H1 (cell line): ENCODE data around the gene SIX5. TPM values are rescaled to one million over a fixed set of nuclear protein-coding genes. Genes with fewer than 3 reads are reported as not detected.
"Not testable (repeated sequence)": the region's sequence is repeated elsewhere in the genome, so short reads cannot be mapped to it uniquely, and the experiment has no call there.

Experiments
- CTCF ChIA-PET: fragments of 300-600 bp; sonication (Branson Sonifier 250); formaldehyde crosslinking; loops from one replicate; lab custom pipeline; 2021; ENCODE audit not compliant: partially characterized antibody; lab: Charles Lee
- POLR2A ChIA-PET: fragments of 300-600 bp; sonication (Branson Sonifier 250); formaldehyde crosslinking; loops from one replicate; lab custom pipeline; 2021; ENCODE audit warnings: inconsistent platforms; ENCODE audit not compliant: partially characterized antibody; lab: Charles Lee
- DNase-seq, 2 experiments: peaks; one replicate each; pipeline versions ENCODE4 v3.0.0 to v3.0.0-alpha.2; 2010 to 2022; ENCODE audit warnings: low spot score in 2 of 2, low read depth in 1 of 2, mixed read lengths in 1 of 2
- FAIRE-seq: peaks from 2 replicates; lab custom pipeline; 2011; peaks lifted over from hg19 to GRCh38; lab: Jason Lieb, UNC
- H2AFZ ChIP-seq: 2 replicates; pipeline ENCODE4 v1.8.1; 2012; ENCODE audit warnings: low read length, inconsistent platforms
- H2AK5ac ChIP-seq: 2 replicates; pipeline ENCODE4 v1.6.1; 2013; ENCODE audit warnings: low read depth, low read length
- H2BK120ac ChIP-seq: replicated peaks from 2 replicates; pipeline ENCODE3; 2013; ENCODE audit warnings: low read depth, low read length, inconsistent platforms
- H2BK12ac ChIP-seq: 2 replicates; pipeline ENCODE4 v1.6.1; 2013; ENCODE audit warnings: low read depth, low read length
- H2BK15ac ChIP-seq: 2 replicates; pipeline ENCODE4 v1.6.1; 2013; ENCODE audit warnings: low read length
- H2BK20ac ChIP-seq: 2 replicates; pipeline ENCODE4 v1.6.1; 2013; ENCODE audit warnings: low read length
- H2BK5ac ChIP-seq: 2 replicates; pipeline ENCODE4 v1.6.1; 2013; ENCODE audit warnings: low read depth, low read length
- H3K14ac ChIP-seq: 2 replicates; pipeline ENCODE4 v1.6.1; 2013; ENCODE audit warnings: inconsistent platforms; ENCODE audit not compliant: insufficient read length
- H3K18ac ChIP-seq: 2 replicates; pipeline ENCODE4 v1.6.1; 2013; ENCODE audit warnings: low read length; ENCODE audit errors: extremely low read depth
- H3K23ac ChIP-seq: 2 replicates; pipeline ENCODE4 v1.6.1; 2013; ENCODE audit warnings: inconsistent platforms; ENCODE audit not compliant: insufficient read length
- H3K23me2 ChIP-seq: 2 replicates; pipeline ENCODE4 v1.6.1; 2013; ENCODE audit warnings: low read depth, low read length
- H3K27ac ChIP-seq: 2 replicates; pipeline ENCODE4 v1.6.1; 2011; ENCODE audit warnings: low read depth, low read length, inconsistent platforms
- H3K27me3 ChIP-seq, 4 experiments: replicated peaks in 1 of 4; 1 replicate in 1 of 4; 2 replicates in 3 of 4; pipeline versions ENCODE4 v1.6.1 to v1.8.1; 2011 to 2013; ENCODE audit warnings: low read length in 3 of 4, mild to moderate bottlenecking in 3 of 4, inconsistent platforms in 2 of 4, mixed read lengths in 2 of 4, moderate library complexity in 1 of 4; ENCODE audit not compliant: control insufficient read depth in 3 of 4, insufficient read depth in 3 of 4; ENCODE audit errors: extremely low read depth in 1 of 4
- H3K36me3 ChIP-seq, 4 experiments: 2 replicates each; pipeline versions ENCODE4 v1.6.1 to v1.8.1; 2011 to 2013; ENCODE audit warnings: mild to moderate bottlenecking in 4 of 4, low read length in 3 of 4, moderate library complexity in 2 of 4, control low read depth in 1 of 4, inconsistent platforms in 1 of 4; ENCODE audit not compliant: insufficient read depth in 4 of 4, control insufficient read depth in 2 of 4
- H3K4ac ChIP-seq: replicated peaks from 2 replicates; pipeline ENCODE3; 2013; ENCODE audit warnings: low read length, low read depth, mixed read lengths, inconsistent platforms; ENCODE audit not compliant: insufficient read length
- H3K4me1 ChIP-seq, 4 experiments: replicated peaks in 1 of 4; 1 replicate in 1 of 4; 2 replicates in 3 of 4; pipeline versions ENCODE4 v1.6.1 to v1.8.1; 2011 to 2013; ENCODE audit warnings: low read length in 3 of 4, inconsistent platforms in 2 of 4, mixed read lengths in 1 of 4; ENCODE audit not compliant: insufficient read depth in 4 of 4, control insufficient read depth in 3 of 4
- H3K4me2 ChIP-seq, 2 experiments: 2 replicates each; pipeline versions ENCODE4 v1.6.1 to v1.8.1; 2011 to 2013; ENCODE audit warnings: low read depth in 2 of 2, low read length in 2 of 2, control low read depth in 1 of 2, inconsistent platforms in 1 of 2, mild to moderate bottlenecking in 1 of 2; ENCODE audit not compliant: insufficient read depth in 1 of 2
- H3K4me3 ChIP-seq, 4 experiments: fragments of 200-600, 300-600 bp in 1 of 4; sonication (generic), shearing (Covaris generic), sonication (Bioruptor Twin) in 1 of 4; 2 replicates each; pipeline versions ENCODE4 v1.5.1 to v1.8.1; 2011 to 2016; ENCODE audit warnings: low read length in 4 of 4, low read depth in 3 of 4, control low read depth in 2 of 4, inconsistent platforms in 2 of 4, mild to moderate bottlenecking in 2 of 4, mixed read lengths in 1 of 4, moderate library complexity in 1 of 4; ENCODE audit not compliant: insufficient read depth in 2 of 4; ENCODE audit errors: extremely low read depth in 1 of 4
- H3K56ac ChIP-seq: replicated peaks from 2 replicates; pipeline ENCODE3; 2013; ENCODE audit warnings: low read depth, mild to moderate bottlenecking, mixed read lengths, low read length, inconsistent platforms; ENCODE audit not compliant: insufficient read length
- H3K79me1 ChIP-seq: 2 replicates; pipeline ENCODE4 v1.6.1; 2013; ENCODE audit warnings: low read depth, low read length, control low read depth
- H3K79me2 ChIP-seq, 2 experiments: 2 replicates each; pipeline versions ENCODE4 v1.6.1 to v1.8.1; 2012 to 2013; ENCODE audit warnings: low read length in 2 of 2, mild to moderate bottlenecking in 2 of 2, inconsistent platforms in 1 of 2; ENCODE audit not compliant: insufficient read depth in 2 of 2, control insufficient read depth in 1 of 2
- H3K9ac ChIP-seq, 4 experiments: replicated peaks in 1 of 4; 1 replicate in 1 of 4; 2 replicates in 3 of 4; pipeline versions ENCODE4 v1.6.1 to v1.8.1; 2011 to 2013; ENCODE audit warnings: low read depth in 3 of 4, low read length in 3 of 4, control low read depth in 2 of 4, mild to moderate bottlenecking in 2 of 4, moderate library complexity in 2 of 4, inconsistent platforms in 1 of 4; ENCODE audit errors: extremely low read depth in 1 of 4
- H3K9me3 ChIP-seq, 2 experiments: 2 replicates each; pipeline versions ENCODE4 v1.6.1 to v1.8.1; 2012 to 2013; ENCODE audit warnings: mild to moderate bottlenecking in 2 of 2, moderate library complexity in 2 of 2, control low read depth in 1 of 2, inconsistent platforms in 1 of 2, low read depth in 1 of 2, low read length in 1 of 2, mixed read lengths in 1 of 2; ENCODE audit not compliant: insufficient read depth in 2 of 2
- H4K20me1 ChIP-seq, 2 experiments: replicated peaks in 1 of 2; 2 replicates each; pipeline versions ENCODE3 to v1.8.1; 2011 to 2013; ENCODE audit warnings: inconsistent platforms in 2 of 2, low read length in 2 of 2, mild to moderate bottlenecking in 1 of 2; ENCODE audit not compliant: insufficient read depth in 2 of 2, control insufficient read depth in 1 of 2
- H4K5ac ChIP-seq: 2 replicates; pipeline ENCODE4 v1.6.1; 2013; ENCODE audit warnings: low read length, low read depth, mixed read lengths, inconsistent platforms; ENCODE audit not compliant: insufficient read length
- H4K8ac ChIP-seq: 2 replicates; pipeline ENCODE4 v1.8.0; 2013; ENCODE audit warnings: mild to moderate bottlenecking, moderate library complexity, low read length, inconsistent platforms; ENCODE audit not compliant: insufficient read depth; ENCODE audit errors: extremely low read depth
- H4K91ac ChIP-seq: replicated peaks from 2 replicates; pipeline ENCODE3; 2013; ENCODE audit warnings: low read length, mixed read lengths, inconsistent platforms; ENCODE audit not compliant: insufficient read length
- WGBS, 2 experiments: shearing (Covaris generic) in 1 of 2; methylation state at CpG; one replicate each; pipeline versions ENCODE4 v1.1.6 to v1.1.7; 2013 to 2015; ENCODE audit warnings: low lambda C conversion rate in 2 of 2, mixed read lengths in 2 of 2, inconsistent platforms in 1 of 2, low coverage in 1 of 2, missing lambda C conversion rate in 1 of 2; ENCODE audit not compliant: insufficient replicate concordance in 2 of 2, insufficient coverage in 1 of 2, insufficient read length in 1 of 2; ENCODE audit errors: extremely low coverage in 1 of 2, missing lambda C conversion rate in 1 of 2; 5-methylcytosine and 5-hydroxymethylcytosine counted together
- polyA plus RNA-seq, 7 experiments: library from polyadenylated mRNA; depleted of rRNA in 3 of 7; stranded (reverse) in 5 of 7; unstranded in 2 of 7; fragments of >200 nt in 5 of 7; fragments of 200-250 nt in 2 of 7; gene quantifications; 1 replicate in 5 of 7; 2 replicates in 1 of 7; 4 replicates in 1 of 7; pipeline versions ENCODE4 v1.2.1 to v1.2.3, GENCODE V29; 2011 to 2013; ENCODE audit warnings: missing spikeins in 2 of 7, mixed read lengths in 2 of 7
- total RNA-seq: library from RNA; stranded (reverse); fragmentation: NEBNext Ultra II Directional; extraction: Animal tissue kit (Norgen Biotek cat#: 25700); gene quantifications from 2 replicates; pipeline ENCODE4 v1.2.1, GENCODE V29; 2021

SIX5 gene
- total and polyA plus RNA-seq, 2 of the 8 experiments (the other 6 are each of a cell fraction or from before 2014, with no cell fraction given): 20.9 to 24.2 TPM

- not testable (repeated sequence) for FAIRE-seq, H3K27me3 ChIP-seq, H3K4me1 ChIP-seq, H3K23me2 ChIP-seq, H3K14ac ChIP-seq, H2BK5ac ChIP-seq, H3K18ac ChIP-seq, H4K8ac ChIP-seq, H2AFZ ChIP-seq, H3K9me3 ChIP-seq, H4K5ac ChIP-seq, H2BK15ac ChIP-seq, H4K91ac ChIP-seq, H3K23ac ChIP-seq, H2BK120ac ChIP-seq, H3K4ac ChIP-seq, H3K4me2 ChIP-seq, H4K20me1 ChIP-seq, H3K4me3 ChIP-seq, H3K27ac ChIP-seq, H2BK20ac ChIP-seq, H3K9ac ChIP-seq, H2BK12ac ChIP-seq, H2AK5ac ChIP-seq, H3K79me1 ChIP-seq, H3K79me2 ChIP-seq, H3K56ac ChIP-seq, H3K36me3 ChIP-seq, DNase-seq
- ChIA-PET CTCF (interaction anchor here (0.6 to 9.4 kb wide), 27 partner anchors 8 to 428 kb away, joined by 3 to 107 read pairs (median 4); partner anchors contain the start of genes DMPK, QPCTL, RSPH6A and SIX5), POLR2A (interaction anchor here (0.8 to 9.8 kb wide), 11 partner anchors 9 to 117 kb away, joined by 3 to 106 read pairs (median 5); partner anchors contain the start of genes DMPK, RSPH6A and SIX5)
- WGBS, 2 experiments: 89% methylated on average over 5 of the region's 5 CpGs; no CpG with 5 or more reads in 1 of the 2 experiments
Measured at GRCh38 chr19:45799541-45799940, 30.5 kb upstream of the SIX5 start.
